Measurements from ENCODE around the gene SDF2L1. TPM values are rescaled to one million over a fixed set of nuclear protein-coding genes. Genes with fewer than 3 reads are reported as not detected.
A peak's percentile ranks its signal among the peaks of the same experiment; 100 is the strongest.
"Not testable (repeated sequence)": the region's sequence is repeated elsewhere in the genome, so short reads cannot be mapped to it uniquely, and the experiment has no call there.

Gene SDF2L1
- total RNA-seq, 1 donor from 2014 or later: 21.8 TPM

DNA sequence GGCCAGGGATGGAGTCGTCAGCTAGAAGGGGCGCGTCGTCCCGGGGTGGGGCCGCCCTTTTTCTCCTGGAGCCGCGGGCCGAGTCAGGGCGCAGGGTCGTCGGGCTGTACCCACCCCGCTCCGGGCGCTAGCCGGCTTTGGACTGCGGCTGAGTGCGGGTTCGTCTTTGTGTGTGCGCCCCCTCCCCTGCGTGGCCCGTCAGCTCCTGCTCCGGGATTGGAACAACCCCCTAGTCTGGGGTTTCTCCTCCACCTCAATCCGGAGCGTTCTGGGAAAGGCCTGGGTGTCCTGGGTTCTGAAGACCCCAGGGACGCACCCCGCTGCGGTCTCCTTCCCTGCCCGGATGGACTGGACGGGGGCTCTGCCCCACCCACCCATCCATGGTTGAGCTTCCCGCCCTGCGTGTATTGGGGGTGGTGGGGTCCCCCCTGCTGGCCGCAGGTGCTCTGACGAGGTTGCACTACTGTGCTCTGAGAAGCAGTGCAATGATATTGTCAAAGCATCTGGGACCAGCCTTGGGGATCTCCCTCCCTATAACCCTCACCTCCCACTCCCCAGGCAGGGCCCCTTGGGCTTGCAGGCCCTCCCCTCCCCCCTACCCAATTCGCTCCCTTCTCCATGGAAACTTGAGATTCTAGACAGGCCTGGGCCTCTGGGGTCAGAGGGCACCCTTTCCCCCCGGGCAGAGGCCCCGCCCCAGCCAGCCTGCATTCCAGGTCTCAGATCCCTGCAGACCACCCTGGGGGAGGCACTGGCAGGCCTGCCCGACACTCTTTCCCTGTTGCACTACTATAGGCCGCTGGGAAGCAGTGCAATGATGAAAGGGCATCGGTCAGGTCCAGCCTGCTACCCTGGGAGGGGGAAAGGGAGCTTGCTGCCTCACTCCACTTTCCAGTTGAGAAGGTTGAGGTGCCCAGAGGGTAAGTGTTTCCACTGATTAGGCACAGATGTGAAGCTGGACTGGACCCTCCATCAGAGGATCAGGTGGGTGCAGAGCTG, 10.7 kb downstream of the SDF2L1 start:
- no peak for DNase-seq (ENCODE audit: low spot score)
- no peak for ATAC-seq
- intact Hi-C loops (cut with DNase I): loop anchor here (10.0 kb wide), 1 partner anchor 1552 kb away; no protein-coding TSS in a partner anchor

- ATAC-seq (no peak), DNase-seq (ENCODE audit: low spot score) (no peak)
- intact Hi-C loops (cut with DNase I): loop anchor here (10.0 kb wide), 1 partner anchor 1548 kb away; no protein-coding TSS in a partner anchor
Observed at GRCh38 chr22:21657020-21657359, 14.9 kb downstream of the SDF2L1 start.

DNA sequence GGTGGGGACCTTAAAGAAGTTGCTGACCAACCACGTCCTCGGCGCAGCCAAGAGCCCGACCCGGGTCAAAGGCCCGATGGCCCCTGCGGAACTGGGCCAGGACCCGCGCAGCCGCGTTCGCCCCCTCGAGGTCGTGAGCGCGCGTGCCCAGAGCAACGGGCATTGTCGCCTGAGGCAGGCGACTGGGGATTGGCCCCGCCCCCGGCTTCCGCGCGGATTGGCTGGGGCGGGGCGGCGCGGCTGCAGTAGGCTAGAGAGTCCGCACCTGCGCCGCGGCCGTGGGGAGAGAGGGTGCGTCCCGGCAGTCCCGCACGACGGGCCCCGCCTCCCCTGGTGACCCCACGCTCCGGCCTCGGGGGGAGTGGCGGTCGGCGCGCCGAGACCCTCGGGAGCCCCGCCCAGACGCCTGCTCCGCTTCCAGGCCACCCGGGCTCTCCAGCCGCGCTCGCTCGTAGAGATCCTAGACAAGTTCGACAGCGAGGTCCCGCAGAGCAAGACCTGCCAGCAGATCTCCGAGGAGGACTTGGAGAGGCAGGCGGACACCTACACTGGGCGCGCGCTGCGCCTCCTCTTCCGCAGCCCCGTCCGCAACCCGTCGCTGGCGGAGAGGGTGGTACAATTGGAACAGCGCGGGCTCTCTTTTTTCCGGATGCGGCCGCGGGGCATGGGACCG, 15.4 kb downstream of the SDF2L1 start:
- DNase-seq (ENCODE audit: low spot score): peak; percentile 75
- peak; percentile 61 for ATAC-seq
- intact Hi-C loops (cut with DNase I): loop anchor here (10.0 kb wide), 1 partner anchor 1547 kb away; no protein-coding TSS in a partner anchor

DNA sequence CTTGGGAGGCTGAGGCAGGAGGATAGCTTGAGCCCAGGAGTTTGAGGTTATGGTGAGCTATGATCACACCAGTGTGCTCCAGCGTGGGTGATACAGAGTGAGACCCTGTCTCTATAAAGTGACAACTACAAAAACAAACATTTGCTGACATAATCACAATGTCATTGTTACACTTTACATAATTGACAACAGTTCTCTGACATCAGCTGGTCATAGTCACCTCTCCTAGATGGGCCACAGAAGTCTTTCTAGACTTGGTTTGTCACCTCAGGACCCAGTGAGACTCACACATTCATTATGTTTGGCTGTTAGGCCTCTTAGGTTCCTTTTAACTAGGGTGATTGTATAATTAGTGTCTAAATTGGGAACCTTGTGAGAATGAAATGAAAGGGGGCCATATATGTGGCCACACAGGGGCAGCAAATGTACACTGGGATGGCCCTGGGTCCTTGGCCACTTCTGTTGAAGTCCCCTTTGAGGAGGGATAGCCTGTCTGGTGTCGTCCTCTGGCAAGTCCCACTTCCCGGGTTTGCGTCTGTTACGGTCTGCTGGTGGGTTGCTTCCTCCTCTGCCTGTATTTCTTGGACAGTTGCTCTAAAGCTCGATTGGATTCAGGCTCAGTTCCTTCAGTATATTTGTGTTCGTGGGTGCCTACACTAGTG, 17.9 kb downstream of the SDF2L1 start:
- no peak for DNase-seq (ENCODE audit: low spot score)
- intact Hi-C loops (cut with DNase I): loop anchor here (10.0 kb wide), 1 partner anchor 1545 kb away; no protein-coding TSS in a partner anchor
- ATAC-seq: no peak

- intact Hi-C loops (cut with DNase I): no loop called here
- DNase-seq (ENCODE audit: low spot score) (no peak), ATAC-seq (no peak)
Observed at GRCh38 chr22:21660904-21661303, 18.8 kb downstream of the SDF2L1 start.

GRCh38 chr22:21661991-21662390, 19.9 kb downstream of the SDF2L1 start:
- ATAC-seq (no peak), DNase-seq (ENCODE audit: low spot score) (no peak)
- intact Hi-C loops (cut with DNase I): no loop called here

DNA sequence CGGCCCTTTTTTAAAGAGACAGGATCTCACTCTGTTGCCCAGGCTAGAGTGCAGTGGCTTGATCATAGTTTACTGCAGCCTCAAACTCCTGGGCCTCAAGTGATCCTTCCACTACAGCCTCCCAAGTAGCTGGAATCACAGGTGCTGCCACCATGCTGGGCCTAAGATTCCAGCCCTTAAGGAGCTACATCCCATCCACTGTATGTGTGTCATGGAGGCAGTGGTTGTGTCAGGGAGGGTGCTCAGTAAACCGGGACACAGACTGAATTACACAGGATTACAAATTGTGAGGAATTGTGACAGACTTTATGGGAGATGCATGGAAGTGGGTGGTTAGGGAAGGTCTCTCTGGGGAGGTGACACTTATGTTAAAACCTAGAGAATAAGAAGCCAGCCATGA, 21.6 kb downstream of the SDF2L1 start:
- intact Hi-C loops (cut with DNase I): no loop called here
- ATAC-seq (no peak), DNase-seq (ENCODE audit: low spot score) (no peak)

DNA sequence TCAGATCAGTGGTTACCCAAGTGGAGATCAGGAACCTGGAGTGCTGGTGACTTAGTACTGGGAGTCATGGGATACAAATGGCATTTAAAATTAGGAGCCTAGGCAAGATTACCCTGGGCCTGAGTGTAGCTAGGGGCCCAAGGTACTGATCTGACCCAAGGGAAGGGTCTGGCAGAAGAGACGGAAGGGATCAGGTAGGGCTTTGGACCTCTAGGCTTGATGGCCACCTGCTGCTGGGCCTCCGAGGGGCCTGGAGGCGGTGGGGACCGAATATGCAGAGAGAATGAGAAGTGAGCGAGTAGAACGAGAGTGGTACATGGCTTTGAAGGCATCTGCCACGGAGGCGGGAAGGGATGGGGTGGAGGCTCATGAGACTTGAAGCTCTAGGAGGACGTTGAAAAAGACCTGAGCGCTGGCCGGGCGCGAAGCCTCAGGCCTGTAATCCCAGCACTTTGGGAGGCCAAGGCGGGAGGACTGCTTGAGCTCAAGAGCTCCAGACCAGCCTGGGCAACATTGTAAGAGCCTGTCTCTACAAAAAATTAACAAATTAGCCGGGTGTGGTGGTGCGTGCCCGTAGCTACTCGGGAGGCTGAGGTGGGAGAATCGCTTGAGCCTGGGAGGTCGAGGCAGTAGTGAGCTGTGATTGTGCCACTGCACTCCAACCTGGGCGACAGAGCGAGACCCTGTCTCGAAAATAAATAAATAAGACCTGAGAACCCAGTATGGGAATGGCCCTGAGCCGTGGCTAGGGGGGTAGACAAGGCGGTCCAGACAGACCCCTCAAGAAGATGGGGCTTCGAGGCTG, 23.1 kb downstream of the SDF2L1 start:
- intact Hi-C loops (cut with DNase I): no loop called here
- no peak for DNase-seq (ENCODE audit: low spot score)
- no peak for ATAC-seq

GRCh38 chr22:21666786-21667185, 24.7 kb downstream of the SDF2L1 start:
- ATAC-seq: no peak
- DNase-seq (ENCODE audit: low spot score): no peak
- intact Hi-C loops (cut with DNase I): no loop called here

GRCh38 chr22:21669026-21669425, 26.9 kb downstream of the SDF2L1 start:
- no peak for ATAC-seq
- DNase-seq (ENCODE audit: low spot score): no peak
- intact Hi-C loops (cut with DNase I): no loop called here

GRCh38 chr22:21672107-21672629, 30.1 kb downstream of the SDF2L1 start:
- DNase-seq (ENCODE audit: low spot score): no peak
- intact Hi-C loops (cut with DNase I): no loop called here
- no peak for ATAC-seq

GRCh38 chr22:21673534-21674321, 31.6 kb downstream of the SDF2L1 start:
- ATAC-seq: no peak
- DNase-seq (ENCODE audit: low spot score): no peak
- intact Hi-C loops (cut with DNase I): no loop called here

DNA sequence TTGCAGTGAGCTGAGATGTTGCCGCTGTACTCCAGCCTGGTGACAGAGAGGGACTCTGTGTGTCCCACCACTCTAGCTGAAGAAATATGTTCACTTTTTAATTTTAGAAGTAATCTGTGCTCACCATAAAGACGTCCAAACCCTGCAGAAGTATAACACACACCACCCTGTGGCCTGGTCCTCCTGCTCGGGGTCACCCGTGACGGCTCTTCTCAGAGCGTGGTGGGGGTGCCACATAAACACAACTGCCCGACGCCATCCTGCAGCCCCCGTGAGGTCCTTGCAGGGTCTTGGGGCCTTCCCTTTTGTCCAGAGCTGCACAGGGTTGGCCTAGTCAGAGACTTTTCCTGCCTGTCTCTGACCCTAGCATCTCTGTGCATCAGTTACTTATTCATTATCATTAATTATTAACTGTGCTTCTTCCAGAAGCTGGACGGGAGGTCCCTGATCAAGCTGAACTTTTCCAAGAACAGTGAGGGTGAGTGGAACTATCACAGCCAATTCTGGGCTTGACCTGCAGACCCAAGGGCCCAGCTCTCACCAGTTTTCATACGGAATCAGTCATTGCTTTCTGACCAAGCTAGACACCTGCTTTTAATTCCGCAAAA, 32.6 kb downstream of the SDF2L1 start:
- intact Hi-C loops (cut with DNase I): no loop called here
- no peak for ATAC-seq
- DNase-seq (ENCODE audit: low spot score): no peak

DNA sequence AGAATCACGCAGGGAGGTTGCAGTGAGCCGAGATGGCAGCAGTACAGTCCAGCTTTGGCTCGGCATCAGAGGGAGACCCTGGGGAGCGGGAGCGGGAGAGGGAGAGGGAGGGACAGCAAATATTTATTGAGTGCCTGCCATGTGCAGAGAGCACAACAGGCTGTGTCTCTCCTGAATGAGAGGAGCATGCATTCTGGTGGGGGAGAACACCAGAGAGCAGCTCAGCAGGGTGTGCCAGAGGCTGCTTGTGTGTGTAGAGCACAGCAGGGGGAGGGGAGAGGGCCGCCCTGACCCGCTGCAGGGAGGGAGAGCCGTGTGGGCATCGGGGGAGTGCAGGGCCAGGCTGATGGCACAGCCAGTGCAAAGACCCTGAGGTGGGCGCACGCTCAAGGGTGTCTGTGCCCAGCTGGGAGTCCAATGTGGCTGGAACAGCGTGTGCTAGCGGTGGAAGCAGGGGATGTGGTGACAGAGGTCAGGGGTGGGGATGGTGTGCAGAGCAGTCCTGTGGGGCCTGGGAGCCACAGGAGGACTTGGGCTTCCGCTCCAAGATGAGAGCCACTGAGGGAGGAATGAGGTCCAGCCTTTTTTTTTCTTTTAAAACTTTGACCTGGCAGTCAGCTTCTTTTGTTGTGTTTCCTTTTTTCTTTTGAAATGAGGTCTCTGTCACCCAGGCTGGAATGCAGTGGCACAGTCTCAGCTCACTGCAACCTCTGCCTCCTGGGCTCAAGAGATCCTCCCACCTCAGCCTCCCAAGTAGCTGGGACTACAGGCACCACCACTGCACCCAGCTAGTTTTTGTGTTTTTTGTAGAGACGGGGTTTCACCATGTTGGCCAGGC, 35.7 kb downstream of the SDF2L1 start:
- peak; percentile 62 for ATAC-seq
- intact Hi-C loops (cut with DNase I): no loop called here
- DNase-seq (ENCODE audit: low spot score): no peak

- ATAC-seq; intact Hi-C loops (cut with DNase I); DNase-seq (ENCODE audit: low spot score): not testable (repeated sequence)
Observed at GRCh38 chr22:21678842-21679241, 36.7 kb downstream of the SDF2L1 start.

DNA sequence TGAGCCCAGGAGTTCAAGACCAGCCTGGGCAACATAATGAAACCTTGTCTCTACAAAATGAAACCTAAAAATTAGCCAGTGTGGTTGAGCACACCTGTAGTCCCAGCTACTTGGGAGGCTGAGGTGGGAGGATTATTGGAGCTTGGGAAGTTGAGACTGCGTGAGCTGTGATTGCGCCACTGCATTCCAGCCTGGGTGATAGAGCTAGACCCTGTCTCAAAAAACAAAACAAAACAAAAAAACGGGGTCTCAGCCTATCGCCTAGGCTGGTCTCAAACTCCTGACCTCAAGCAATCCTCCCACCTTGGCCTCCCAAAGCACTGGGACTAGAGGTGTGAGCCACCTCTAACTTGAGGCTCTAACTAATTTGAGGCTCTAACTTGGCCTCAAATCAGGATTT, 37.3 kb downstream of the SDF2L1 start:
- no peak for DNase-seq (ENCODE audit: low spot score)
- ATAC-seq: no peak
- intact Hi-C loops (cut with DNase I): no loop called here

Data from sciatic nerve (tissue), 2 donors.